NOMO-1 treated with dmso at 0.1 percent for 144 hours (cell line): Measurements from ENCODE around the gene PCP2.

ENCODE experiments used
- DNase-seq: peaks from one replicate; lab custom pipeline; 2025; ENCODE audit not compliant: unreplicated experiment; lab: John Stamatoyannopoulos, UW

PCP2 gene

DNA sequence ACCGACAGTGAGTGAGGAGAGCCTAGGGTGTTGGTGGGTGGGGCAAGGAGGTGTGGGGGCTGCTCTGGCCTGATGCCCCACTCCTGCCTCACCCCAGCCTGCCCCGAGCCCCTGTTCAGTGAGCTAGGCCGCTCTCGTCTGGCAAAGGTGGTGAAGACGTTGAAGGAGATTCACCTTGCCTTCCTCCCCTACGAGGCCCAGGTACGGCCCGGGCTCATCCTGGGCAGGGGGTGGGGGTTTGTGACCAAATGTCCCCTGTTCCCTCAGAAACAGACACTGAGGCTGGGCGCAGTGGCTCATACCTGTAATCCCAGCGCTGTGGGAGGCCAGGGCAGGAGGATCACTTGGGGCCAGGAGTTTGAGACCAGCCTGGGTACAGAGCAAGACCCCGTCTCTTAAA is 7.3 kb upstream of the PCP2 start:
- DNase-seq: no peak

DNA sequence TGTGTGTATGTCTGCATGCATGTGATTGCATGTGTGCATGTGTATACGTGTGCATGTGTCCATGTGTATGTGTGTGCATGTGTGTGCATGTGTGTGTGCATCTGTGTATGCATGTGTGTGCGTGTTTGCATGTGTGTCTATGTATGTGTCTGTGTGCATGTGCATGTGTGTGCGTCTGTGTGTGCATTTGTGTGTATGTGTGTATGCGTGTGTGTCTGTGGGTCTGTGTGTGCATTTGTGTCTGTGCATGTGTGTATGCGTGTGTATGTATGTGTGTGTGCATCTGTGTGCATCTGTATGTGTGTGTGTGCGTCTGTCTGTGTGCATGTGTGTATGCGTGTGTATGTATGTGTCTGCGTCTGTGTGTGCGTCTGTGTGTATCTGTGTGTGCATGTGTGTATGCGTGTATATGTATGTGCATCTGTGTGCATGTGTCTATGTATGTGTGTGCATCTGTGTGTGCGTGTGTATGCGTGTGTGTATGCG is 6.4 kb upstream of the PCP2 start:
- DNase-seq: no peak

DNA sequence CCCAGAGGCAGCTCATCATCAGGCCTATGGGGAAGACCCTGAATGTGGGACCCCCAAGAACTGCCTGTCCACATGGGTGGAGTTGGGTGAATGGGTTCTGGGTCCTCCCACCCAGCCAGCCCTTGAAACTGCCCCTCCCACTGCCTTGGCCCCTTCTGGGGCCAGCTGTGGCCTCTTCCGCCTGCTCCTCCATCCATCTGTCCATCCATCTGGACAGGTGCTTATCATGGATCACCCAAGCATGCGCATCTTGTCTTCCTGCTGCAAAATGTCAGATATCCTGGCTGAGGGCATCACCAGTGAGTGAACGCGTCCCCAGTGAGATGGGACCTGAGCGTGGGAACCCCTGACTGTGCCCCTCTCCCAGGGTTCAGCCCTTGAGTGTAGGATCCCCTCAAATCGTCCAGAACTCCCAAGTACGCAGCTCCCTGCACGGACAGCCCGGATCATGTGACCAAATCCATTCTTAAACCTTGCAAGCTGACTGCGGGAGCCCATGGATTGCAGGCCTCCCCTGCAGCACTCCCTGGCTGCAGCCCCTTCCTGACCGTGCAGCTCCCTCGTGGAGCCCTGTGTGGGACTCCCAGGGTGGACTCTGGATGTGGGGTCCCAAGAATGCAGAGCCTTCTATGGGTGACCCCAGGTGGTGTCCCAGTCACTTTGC is 5.4 kb upstream of the PCP2 start:
- DNase-seq: no peak

DNA sequence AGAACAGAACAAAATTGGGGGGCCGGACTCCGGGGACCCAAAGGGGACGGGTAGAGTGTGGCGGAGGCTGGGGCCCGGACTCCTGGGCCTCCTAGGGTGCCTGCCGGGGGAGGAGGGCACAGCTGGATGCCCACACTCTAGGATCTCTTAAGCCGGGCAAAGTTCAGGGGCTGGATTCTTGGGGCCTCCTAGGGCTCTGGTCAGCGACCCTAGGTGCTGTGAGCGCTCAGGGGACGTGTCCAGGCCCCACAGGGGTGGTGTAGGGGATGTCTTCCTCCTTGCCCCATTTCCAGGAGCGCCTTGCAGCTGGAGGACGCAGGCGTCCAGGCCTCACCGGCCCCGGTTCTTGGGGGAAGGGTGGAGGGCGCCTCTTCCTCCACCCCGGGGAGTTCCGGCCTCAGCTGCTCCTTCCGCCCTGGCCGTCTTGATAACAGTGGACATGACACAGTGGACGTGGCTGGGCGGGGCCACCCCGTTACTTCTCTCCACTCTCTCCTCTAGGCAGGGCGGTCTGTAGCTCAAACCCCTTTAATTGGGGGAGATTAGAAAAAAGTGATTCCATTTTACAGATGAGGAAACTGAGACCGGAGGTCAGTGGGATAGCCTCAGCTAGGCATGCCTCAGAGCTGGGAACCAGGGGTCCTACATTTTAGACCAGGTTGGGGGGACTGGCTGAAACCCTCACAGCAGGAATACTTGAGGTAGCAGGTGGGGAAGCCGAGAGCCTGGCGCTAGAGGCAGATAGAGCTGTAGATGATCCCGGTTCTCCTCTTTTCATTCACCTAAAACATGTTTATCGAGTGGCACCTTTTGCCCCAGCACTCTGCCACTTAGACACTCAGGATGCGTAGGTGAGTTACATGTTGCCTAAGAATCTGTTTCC is 4.1 kb upstream of the PCP2 start:
- DNase-seq: peak; percentile 22

DNA sequence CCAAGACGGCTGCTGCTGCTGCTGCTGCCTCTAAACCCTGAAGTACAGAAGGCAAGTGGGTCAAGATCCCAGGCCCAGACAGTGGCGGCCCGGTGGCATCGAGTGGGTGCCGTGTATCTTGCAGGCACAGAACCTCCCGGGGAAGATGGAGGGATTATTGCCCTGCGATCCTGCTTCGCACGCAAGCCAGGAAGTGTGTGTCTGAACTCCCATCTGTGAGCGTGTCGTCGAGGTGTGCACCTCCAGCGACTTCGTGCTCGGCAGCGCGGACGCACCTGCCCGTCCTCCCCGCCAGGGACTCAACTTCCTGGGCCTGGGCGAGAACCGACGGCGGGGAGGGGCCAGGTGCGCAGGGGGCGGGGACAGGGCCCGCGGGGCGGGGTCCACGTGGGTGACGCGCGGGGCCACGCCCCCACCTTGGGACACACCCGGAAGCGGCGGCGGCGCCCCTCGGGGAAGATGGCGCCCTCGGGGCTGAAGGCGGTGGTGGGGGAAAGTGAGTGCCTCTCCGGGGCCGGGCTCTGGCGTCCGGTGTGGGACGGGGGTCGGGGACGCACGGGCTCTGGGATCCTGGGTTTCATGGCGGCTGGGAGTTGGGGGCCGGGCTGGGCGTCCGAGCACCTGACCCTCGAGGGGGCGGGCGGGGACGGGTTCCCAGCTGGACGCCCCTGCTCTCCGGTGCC is 3.3 kb upstream of the PCP2 start, which contains the start of gene STXBP2:
TSS of gene STXBP2 (plus strand) at position 420 of the 683 bp plus-strand sequence. CDS start at position 460, 40 bp downstream.
- DNase-seq: peak; percentile 67

DNA sequence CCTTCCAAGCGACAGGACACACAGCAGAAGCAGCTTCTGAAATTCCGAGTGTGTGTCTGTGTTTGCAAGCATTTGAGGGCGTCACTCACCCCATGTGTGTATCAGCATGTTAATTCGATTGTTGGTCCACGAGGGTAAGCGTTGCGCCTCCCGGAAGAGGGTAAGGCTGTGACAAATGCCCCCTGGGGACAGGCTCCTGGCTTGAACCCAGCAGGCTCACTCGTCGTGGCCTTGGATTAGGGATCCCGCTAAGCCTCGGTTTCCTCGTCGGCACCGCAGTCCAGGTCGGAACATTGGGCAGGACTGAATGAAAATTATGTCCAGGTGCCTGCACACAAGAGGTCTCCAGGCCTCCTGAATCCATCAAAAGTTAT is 2.8 kb upstream of the PCP2 start:
- no peak for DNase-seq

DNA sequence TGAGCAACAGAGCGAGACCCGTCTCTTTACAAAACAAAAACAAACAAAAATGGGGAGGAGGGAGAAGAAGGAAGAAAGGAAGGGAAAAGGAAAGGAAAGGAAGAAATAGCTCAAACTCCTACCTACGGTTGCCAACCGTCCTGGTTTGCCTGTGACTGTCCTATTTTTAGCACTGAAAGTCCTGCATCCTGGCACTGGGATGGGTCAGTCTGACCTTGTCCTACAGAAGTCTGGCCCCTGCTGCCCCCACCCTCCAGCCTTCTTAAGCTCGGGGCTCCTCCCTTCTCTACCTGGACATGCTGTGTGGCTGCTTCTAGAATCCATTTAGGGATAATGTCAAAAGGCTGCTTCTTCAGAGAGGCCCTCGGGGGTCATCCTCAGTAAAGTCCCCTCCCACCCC is 2.2 kb upstream of the PCP2 start:
- no peak for DNase-seq

DNA sequence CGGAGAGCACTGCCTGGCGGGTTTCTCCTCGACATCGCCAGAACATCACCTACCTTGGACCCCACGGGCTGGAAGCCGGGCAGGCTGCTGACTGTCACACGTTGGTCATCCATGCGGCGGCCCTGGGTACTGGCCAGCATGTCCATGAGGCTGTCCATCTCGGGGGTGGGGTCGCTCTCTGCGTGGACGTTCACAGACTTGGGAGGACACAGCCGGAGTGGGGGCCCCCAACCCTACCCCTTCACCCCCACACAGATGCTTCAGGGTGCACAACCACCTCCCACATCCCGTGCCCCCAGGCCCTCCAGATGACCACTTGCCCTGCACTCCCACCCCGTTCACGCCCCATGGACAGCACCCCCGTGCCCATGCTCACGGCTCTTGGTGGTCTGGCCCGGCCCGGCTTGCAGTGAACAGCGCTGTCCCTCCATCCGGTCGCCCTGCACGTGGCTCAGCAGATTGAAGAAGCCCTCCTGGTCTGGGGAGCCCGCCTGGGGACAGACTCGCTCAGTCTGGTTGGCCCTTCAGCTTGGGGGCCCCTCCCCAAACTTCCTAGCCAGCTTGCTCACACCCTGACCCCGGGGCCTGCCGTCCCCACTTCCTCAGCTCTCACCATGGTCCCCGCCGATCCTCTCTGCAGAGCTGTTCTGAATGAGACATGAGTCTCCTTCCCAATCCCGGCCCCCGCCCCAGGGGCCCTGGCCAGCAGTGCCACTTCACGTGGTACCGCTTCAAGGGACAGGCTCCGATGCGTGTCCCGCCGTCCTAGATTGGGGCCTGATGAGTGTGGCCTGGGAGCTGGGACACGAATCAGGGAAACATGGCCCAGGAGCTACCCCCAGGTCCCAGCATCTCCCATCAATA is 947 bp downstream of the PCP2 start:
- DNase-seq: no peak

DNA sequence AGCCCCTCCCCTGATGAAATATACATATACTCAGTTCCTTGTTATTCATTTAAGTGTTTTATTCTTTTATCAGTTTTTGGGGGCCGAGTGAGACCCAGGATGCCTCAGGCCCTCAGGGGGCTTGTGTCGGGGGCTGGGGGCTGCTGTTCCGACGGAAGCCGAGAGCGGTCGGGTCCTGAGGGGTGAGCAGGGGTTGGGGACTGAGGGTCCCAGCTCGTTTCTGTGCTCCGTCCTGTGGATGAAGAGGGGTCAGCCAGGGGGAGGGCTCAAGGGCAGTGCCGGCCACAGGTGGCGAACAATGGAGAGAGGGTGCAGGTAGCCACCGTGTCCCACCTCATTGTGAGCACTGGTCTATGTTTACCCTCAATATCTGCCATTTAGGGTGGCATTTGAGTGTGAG is 1.9 kb downstream of the PCP2 start:
- no peak for DNase-seq

DNA sequence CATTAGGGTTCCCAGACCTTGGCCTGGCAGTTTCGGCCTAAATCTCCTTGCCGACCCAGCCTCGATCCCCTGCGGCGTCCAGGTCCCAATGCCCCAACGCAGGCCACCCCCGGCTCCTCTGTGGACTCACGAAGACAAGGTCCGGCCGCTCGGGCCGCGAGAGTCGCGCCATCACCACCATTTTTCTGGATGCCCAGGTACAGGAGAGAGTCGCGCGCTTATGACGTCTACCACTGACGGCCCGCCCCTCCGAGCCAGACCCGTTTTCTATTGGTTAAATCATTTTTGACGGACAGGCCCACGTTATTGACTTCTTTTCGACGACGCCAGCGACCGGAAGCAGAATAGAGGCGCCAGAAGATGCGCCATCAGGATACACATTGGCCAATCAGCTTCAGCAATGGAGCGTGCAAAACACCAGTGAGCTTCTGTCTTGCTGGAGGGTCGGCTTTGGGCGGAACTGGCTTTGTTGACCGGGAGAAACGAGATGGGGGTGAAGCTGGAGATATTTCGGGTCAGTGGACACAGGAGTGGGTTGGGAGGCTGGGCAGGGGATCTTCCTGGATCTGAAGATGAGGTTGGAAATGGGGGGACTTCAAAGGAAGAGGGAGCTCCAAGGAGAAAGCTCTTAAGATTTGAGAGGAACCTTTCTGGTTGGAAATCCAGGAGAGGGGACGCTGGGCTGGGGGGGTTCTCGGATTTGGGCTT is 4.0 kb downstream of the PCP2 start, which contains the start of the genes PET100 and XAB2:
TSS of gene PET100 (plus strand) at position 447 of the 708 bp plus-strand sequence. CDS start at position 488, 41 bp downstream.
TSS of gene XAB2 (minus strand) at position 199 of the 708 bp plus-strand sequence. CDS start at position 181, 18 bp downstream.
- DNase-seq: peak; percentile 96

DNA sequence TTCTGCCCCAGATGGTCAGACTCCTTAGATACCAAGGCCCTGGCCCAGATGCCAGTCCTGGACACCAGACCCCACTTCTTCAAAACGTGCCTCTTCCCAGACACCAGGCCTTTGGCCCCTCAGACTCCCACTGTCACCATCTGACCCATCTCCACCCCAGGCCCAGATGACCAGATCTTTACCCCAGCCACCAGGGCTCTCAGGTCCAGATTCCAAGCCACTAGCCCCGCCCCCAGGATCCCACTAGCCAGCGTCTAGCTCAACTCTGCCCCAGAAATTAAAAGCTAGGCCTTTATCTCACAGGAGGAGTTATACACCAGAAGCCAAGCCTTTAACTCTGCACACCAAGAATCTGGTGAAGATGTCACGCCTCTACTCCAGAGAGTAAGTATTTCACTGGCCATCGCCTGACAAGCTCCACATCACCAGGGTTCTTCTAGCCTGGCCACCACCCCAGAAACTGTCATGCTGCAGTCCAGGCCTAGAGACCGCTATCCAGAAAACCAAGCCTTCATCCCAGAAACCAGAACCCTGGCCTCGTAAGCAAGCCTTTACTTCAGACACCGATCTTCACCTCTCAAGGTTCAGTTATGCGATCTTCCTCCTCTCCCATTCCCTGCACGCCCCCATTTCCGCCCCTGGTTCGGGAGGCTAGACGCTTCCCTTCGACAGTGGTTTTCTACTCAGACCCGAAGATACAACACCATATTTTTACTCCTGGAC is 4.8 kb downstream of the PCP2 start:
- DNase-seq: no peak

DNA sequence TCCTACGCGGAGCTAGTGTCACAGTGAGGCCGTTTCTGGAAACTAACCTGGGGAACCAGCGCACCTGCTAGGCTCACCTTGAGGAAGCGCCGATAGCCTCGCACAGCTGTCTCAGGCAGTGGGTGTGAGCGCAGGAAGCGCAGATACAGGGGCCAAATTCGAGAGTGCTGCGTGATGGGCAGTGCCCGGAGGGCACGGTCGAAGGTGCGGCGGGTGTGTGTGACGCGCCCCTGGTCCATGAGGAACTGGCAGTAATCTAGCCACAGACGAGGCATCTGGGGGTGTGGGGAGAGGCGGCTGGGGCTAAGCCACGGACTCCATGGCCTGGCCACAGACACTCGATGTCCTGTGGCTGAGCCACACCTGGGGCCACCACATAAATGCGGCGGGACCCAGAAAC is 6.4 kb downstream of the PCP2 start:
- DNase-seq: no peak

DNA sequence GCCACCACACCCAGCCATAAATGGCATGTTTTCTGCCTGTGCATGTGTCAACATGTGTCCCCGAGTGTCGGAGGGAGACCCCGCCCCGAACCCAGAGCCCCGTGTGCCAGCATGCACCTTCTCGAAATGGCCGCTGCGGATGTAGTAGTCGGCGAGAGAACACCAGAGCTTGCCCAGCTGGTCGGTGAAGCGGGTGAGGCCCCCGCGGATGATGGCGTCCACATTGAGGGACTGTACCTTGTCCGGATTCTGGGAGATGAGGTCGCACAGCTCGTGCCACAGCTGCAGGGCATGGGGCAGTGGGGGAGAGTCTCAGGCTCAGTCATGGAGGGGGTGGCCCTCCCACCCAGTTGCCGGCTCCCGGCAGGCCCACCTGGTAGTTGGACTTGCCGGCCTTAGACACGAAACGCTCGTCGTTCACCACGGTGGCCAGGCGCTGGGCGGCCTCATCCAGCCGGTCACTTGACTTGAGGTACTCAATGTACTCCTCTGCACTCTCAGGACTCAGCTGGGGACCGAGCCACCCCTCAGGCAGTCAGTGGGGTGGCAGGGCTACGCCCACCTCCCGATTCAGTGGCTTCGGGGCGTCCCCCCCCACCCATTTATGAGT is 7.7 kb downstream of the PCP2 start:
- no peak for DNase-seq

DNA sequence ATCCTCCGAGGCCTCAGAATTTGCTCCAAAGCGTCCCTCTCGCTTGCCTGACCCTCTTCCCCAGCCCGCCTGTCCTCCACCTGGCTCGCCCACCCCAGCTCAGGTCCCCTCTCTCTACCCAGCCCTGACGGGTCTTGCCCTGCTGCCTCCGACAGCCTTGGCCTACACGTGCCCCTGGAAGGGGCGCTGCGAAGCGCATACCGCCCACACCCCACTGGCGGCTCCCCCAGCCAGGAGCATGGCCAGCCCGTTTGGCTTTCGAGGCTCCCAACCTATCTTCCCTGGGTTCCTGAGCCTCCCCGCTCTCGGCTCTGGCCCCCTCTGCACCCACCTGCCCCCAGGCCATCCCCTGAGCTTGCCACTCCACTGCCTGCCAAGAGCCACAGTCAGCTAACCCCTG is 8.7 kb downstream of the PCP2 start:
- DNase-seq: no peak

DNA sequence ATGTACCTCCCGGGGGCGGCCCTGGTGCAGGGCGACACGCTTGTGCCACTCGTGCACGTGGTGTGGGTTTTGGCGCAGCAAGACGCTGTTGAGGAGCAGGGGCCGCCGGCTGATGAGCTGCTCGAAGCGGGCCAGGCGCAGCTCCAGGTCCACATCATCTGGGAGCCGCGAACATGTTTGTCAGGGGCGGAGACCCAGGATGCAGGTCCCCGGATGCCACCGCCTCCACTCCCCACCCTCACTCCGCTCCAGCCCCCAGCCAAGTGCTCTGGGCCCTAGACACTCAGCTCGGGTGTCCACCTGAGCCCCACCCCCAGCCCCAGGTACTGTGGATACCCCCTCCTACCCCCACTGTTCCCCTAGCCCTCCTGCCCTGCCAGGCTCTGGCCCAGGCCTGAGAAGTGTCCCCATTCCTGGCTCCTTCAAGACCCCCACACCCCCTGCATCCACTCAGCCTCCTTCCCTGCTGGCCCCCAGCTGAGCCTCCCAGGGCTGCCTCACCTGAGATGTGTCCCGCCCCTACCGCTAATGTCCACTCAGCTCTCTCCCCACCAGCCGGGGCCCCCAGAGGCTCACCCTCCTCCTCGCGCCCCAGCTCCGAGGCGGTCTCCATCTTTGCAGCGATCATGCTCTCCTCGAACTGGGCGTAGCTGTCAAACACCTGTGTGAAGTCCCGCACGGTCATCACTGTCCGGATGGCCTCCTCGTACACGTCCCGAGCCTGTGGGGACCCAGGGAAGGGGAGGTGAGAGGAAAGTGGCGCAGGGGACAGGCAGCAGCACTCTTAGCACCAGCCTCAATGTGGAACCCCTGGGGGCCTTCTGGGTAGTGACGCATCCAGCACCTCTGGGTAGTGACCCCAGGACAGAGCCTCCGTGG is 9.6 kb downstream of the PCP2 start:
- no peak for DNase-seq

DNA sequence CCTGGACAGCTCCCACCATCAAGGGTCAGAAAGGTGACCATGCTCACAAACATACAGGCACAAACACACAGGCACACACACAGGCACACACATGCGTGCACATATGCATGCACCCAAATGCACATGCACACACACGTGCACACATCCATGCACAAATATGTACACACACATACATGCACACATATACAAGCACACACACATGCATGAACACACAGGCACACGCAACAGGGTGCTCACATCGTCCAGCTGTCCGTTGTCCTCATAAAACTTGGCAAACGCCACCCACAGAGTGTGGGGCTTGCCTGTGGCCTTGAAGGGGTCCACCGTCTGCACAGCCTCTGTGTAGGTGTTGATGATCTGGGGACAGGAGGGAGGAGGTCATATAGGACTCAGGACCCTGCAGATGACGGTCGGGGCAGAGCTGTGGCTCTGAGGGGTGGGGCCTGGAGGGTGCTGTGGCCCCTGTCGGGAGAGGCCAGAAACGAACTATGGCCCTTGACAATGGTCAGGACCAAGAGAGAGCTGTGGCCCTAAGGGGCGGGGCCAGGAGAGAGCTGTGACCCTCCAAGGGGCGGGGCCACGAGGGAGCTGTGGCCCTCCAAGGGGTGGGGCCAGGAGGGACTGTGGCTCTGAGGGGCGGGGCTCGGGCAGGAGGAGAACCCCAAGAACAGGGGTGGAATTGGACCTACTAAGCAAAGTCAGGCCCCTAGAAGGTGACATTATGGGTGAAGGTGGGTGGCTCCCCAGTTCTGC is 10.4 kb downstream of the PCP2 start:
- DNase-seq: no peak
